ENCODE data around the gene ZNF236.

DNA sequence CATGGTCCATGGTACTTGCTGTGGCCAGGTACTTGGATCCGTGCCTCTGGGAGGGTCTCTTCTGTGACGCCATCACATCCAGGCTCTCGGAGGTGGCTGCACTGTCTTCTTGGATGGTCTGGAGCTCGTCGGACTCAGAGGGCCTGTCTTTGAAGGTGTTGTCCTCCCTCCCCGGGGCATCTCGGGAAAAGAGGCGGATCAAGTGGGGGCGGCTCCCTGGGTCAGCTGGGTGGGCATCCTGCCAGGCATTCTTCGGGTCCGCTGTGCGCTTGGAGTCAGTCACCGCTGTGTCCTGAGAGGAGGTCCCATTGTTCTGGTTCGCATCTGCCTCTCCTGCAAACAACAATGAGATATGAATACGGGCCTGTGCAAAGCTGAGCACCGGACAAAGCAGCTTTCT is 194.6 kb downstream of the ZNF236 start:
- no peak for TF ChIP-seq JUND (IDR thresholded peaks at IDR 0.05)
- TF ChIP-seq, protein P1, sequence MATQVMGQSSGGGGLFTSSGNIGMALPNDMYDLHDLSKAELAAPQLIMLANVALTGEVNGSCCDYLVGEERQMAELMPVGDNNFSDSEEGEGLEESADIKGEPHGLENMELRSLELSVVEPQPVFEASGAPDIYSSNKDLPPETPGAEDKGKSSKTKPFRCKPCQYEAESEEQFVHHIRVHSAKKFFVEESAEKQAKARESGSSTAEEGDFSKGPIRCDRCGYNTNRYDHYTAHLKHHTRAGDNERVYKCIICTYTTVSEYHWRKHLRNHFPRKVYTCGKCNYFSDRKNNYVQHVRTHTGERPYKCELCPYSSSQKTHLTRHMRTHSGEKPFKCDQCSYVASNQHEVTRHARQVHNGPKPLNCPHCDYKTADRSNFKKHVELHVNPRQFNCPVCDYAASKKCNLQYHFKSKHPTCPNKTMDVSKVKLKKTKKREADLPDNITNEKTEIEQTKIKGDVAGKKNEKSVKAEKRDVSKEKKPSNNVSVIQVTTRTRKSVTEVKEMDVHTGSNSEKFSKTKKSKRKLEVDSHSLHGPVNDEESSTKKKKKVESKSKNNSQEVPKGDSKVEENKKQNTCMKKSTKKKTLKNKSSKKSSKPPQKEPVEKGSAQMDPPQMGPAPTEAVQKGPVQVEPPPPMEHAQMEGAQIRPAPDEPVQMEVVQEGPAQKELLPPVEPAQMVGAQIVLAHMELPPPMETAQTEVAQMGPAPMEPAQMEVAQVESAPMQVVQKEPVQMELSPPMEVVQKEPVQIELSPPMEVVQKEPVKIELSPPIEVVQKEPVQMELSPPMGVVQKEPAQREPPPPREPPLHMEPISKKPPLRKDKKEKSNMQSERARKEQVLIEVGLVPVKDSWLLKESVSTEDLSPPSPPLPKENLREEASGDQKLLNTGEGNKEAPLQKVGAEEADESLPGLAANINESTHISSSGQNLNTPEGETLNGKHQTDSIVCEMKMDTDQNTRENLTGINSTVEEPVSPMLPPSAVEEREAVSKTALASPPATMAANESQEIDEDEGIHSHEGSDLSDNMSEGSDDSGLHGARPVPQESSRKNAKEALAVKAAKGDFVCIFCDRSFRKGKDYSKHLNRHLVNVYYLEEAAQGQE (IDR thresholded peaks at IDR 0.05) = no peak
- TF ChIP-seq, protein P2, sequence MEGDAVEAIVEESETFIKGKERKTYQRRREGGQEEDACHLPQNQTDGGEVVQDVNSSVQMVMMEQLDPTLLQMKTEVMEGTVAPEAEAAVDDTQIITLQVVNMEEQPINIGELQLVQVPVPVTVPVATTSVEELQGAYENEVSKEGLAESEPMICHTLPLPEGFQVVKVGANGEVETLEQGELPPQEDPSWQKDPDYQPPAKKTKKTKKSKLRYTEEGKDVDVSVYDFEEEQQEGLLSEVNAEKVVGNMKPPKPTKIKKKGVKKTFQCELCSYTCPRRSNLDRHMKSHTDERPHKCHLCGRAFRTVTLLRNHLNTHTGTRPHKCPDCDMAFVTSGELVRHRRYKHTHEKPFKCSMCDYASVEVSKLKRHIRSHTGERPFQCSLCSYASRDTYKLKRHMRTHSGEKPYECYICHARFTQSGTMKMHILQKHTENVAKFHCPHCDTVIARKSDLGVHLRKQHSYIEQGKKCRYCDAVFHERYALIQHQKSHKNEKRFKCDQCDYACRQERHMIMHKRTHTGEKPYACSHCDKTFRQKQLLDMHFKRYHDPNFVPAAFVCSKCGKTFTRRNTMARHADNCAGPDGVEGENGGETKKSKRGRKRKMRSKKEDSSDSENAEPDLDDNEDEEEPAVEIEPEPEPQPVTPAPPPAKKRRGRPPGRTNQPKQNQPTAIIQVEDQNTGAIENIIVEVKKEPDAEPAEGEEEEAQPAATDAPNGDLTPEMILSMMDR (IDR thresholded peaks at IDR 0.05; ENCODE audit: low read depth, low read length, missing input control) = no peak
- no peak for TF ChIP-seq RAD21 (IDR thresholded peaks at IDR 0.05)
- no peak for TF ChIP-seq RXRA (IDR thresholded peaks at IDR 0.05)
- TF ChIP-seq TAF1 (conservative IDR thresholded peaks at IDR 0.05) = no peak
- no peak for TF ChIP-seq YY1 (IDR thresholded peaks at IDR 0.05)
- TF ChIP-seq, protein P3, sequence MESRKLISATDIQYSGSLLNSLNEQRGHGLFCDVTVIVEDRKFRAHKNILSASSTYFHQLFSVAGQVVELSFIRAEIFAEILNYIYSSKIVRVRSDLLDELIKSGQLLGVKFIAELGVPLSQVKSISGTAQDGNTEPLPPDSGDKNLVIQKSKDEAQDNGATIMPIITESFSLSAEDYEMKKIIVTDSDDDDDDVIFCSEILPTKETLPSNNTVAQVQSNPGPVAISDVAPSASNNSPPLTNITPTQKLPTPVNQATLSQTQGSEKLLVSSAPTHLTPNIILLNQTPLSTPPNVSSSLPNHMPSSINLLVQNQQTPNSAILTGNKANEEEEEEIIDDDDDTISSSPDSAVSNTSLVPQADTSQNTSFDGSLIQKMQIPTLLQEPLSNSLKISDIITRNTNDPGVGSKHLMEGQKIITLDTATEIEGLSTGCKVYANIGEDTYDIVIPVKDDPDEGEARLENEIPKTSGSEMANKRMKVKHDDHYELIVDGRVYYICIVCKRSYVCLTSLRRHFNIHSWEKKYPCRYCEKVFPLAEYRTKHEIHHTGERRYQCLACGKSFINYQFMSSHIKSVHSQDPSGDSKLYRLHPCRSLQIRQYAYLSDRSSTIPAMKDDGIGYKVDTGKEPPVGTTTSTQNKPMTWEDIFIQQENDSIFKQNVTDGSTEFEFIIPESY (IDR thresholded peaks at IDR 0.05) = no peak
- TF ChIP-seq GABPA (IDR thresholded peaks at IDR 0.05 in 1 of 2, conservative IDR thresholded peaks at IDR 0.05 in 1 of 2) = no peak
- TF ChIP-seq SP1 (IDR thresholded peaks at IDR 0.05) = no peak

Measured in liver (tissue), 3 donors.